NCI-H460 (cell line): ENCODE measurements around the gene TSPY9. TPM values are rescaled to one million over a fixed set of nuclear protein-coding genes. Genes with fewer than 3 reads are reported as not detected.
"Not testable (repeated sequence)": the region's sequence is repeated elsewhere in the genome, so short reads cannot be mapped to it uniquely, and the experiment has no call there.

Source experiments
- DNase-seq: peaks from one replicate; pipeline ENCODE4 v3.0.0-alpha.2; 2016; ENCODE audit warnings: low read depth; ENCODE audit errors: extremely low read depth
- polyA plus RNA-seq: library from polyadenylated mRNA; depleted of rRNA; stranded (reverse); fragments of >200 nt; gene quantifications from 2 replicates; pipeline ENCODE4 v1.2.3, GENCODE V29; 2014; cell fraction: nucleus; rRNA removed
- total RNA-seq: library from RNA; depleted of rRNA; stranded (reverse); fragments of >200 nt; shearing (Covaris generic); gene quantifications from 2 replicates; pipeline ENCODE4 v1.2.3, GENCODE V29; 2014; rRNA removed

TSPY9 gene, protein sequence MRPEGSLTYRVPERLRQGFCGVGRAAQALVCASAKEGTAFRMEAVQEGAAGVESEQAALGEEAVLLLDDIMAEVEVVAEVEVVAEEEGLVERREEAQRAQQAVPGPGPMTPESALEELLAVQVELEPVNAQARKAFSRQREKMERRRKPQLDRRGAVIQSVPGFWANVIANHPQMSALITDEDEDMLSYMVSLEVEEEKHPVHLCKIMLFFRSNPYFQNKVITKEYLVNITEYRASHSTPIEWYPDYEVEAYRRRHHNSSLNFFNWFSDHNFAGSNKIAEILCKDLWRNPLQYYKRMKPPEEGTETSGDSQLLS
- not detected in 2 replicates for total RNA-seq
- polyA plus RNA-seq = not detected in 2 replicates

GRCh38 chrY:9486967-9487366 lies at the start of gene TSPY9:
TSS of gene TSPY9 (plus strand) at chrY:9487267. CDS start at chrY:9487313, 46 bp downstream.
- DNase-seq = not testable (repeated sequence)

DNA sequence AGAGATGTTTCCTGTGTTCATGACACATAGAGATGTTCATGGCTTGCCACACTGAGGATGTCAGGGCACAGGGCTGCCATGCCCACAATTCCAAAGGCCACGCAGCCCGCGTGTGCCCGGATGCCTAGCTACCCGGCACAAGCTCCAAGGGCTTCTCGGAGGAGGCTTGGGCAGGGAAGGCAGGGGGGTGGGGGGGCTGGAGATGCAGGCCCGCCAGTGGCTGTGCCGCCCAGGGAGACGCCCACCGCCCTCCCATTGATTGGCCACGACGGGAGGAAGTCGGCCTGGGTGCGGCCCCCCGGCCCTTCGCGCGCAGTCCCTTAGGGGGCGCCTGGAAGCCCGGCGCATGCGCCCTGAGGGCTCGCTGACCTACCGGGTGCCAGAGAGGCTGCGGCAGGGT lies 20.4 kb upstream of the TSPY9 start, which contains the start of gene TSPY1:
TSS of gene TSPY1 (plus strand) at position 301 of the 400 bp plus-strand sequence. CDS start at position 347, 46 bp downstream.
- not testable (repeated sequence) for DNase-seq

DNA sequence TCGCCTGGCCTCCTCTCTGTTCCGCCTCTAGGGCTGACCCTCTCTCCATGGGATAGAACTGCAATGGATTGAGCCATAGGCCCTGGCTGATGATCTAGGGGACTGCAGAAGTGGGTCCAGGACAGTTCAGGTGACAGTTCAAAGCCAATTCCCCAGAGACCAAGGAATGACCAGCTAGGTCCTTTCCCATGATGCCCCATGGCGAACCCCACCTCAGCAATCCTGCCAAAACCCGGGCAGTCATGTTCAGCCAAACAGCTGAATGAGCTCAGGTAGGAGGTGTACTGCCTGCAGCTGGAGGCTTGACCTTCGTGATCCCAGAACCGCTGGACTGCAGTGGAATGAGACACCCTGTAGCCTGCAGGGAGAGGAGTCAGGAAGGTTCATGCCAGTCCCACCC lies 17.3 kb downstream of the TSPY9 start:
- not testable (repeated sequence) for DNase-seq

DNA sequence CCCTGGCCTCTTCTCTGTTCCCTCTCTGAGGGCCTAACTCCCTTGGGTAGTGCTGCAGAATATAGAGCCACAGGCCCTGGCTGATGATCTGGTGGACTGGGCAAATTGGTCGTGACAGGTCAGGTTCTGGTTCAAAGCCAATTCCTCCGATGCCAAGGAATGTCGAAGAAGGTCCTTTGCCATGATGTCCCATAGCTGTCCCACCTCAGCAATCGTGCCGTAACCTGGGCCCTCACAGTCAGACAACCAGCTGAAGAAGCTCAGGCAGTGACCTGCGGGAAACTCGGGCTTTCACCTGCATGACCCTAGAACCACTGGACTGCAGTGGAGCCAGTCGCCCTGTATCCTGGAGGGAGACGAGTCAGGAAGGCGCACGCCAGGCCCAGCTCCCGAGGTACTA lies 29.2 kb downstream of the TSPY9 start:
- DNase-seq = not testable (repeated sequence)

DNA sequence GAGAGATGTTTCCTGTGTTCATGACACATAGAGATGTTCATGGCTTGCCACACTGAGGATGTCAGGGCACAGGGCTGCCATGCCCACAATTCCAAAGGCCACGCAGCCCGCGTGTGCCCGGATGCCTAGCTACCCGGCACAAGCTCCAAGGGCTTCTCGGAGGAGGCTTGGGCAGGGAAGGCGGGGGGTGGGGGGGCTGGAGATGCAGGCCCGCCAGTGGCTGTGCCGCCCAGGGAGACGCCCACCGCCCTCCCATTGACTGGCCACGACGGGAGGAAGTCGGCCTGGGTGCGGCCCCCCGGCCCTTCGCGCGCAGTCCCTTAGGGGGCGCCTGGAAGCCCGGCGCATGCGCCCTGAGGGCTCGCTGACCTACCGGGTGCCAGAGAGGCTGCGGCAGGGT lies 40.5 kb downstream of the TSPY9 start, which contains the start of gene TSPY10:
TSS of gene TSPY10 (plus strand) at position 301 of the 400 bp plus-strand sequence. CDS start at position 347, 46 bp downstream.
- not testable (repeated sequence) for DNase-seq

Other genes with a start within 250 kb of the TSPY9 start
- not detected in 2 replicates for gene TSPY4, start 149.8 kb upstream of the TSPY9 start, total RNA-seq
- gene TSPY8, start 129.5 kb upstream of the TSPY9 start, total RNA-seq = not detected in 2 replicates
- gene TSPY3, start 88.8 kb upstream of the TSPY9 start, total RNA-seq = not detected in 2 replicates
- gene TSPY1, start 20.3 kb upstream of the TSPY9 start, total RNA-seq = not detected in 2 replicates
- gene TSPY10, start 40.6 kb downstream of the TSPY9 start, total RNA-seq = not detected in 2 replicates